HepG2 (cell line): ENCODE measurements around the gene RRP8.

Source experiments
- ARNT ChIP-seq: fragments of 450-650 bp; IDR thresholded peaks from 2 replicates; pipeline ENCODE4 v1.6.1; 2017
- BRCA1 ChIP-seq: sonication (generic); formaldehyde crosslinking; IDR thresholded peaks from 2 replicates; pipeline ENCODE4 v1.4.0; 2020; ENCODE audit warnings: missing genetic modification reagents
- MXI1 ChIP-seq: IDR thresholded peaks from 3 replicates; pipeline ENCODE4 v1.6.1; 2012; ENCODE audit warnings: low read depth, low read length, inconsistent platforms, borderline replicate concordance
- NFE2L1 ChIP-seq: sonication (generic); formaldehyde crosslinking; IDR thresholded peaks from 2 replicates; pipeline ENCODE4 v1.4.0; 2020; ENCODE audit warnings: missing genetic modification reagents, mild to moderate bottlenecking, borderline replicate concordance
- POLR2A ChIP-seq, 2 experiments: IDR thresholded peaks; 2 replicates each; pipeline ENCODE4 v1.6.1; 2011; ENCODE audit warnings: low read depth in 2 of 2, low read length in 2 of 2, mild to moderate bottlenecking in 1 of 2, moderate library complexity in 1 of 2; ENCODE audit not compliant: insufficient read depth in 1 of 2
- ZFP37 ChIP-seq: sonication (generic); formaldehyde crosslinking; IDR thresholded peaks from 2 replicates; pipeline ENCODE4 v1.4.0; 2020; ENCODE audit warnings: missing genetic modification reagents, borderline replicate concordance
- ZNF337 ChIP-seq: sonication (generic); formaldehyde crosslinking; IDR thresholded peaks from 2 replicates; pipeline ENCODE4 v1.5.1; 2020; ENCODE audit warnings: missing genetic modification reagents, low read depth, mild to moderate bottlenecking, borderline replicate concordance
- TF ChIP-seq, protein P1 (sequence below): sonication (generic); formaldehyde crosslinking; IDR thresholded peaks from 2 replicates; pipeline ENCODE4 v1.5.0; 2020; ENCODE audit warnings: mild to moderate bottlenecking, missing genetic modification reagents, moderate library complexity
- TF ChIP-seq, protein P2 (sequence below): sonication (generic); formaldehyde crosslinking; IDR thresholded peaks from 2 replicates; pipeline ENCODE4 v1.8.1; 2023; ENCODE audit warnings: mild to moderate bottlenecking, missing genetic modification reagents
- TF ChIP-seq, protein P3 (sequence below): sonication (generic); formaldehyde crosslinking; IDR thresholded peaks from 2 replicates; pipeline ENCODE4 v1.5.0; 2020; ENCODE audit warnings: mild to moderate bottlenecking, missing genetic modification reagents

DNA sequence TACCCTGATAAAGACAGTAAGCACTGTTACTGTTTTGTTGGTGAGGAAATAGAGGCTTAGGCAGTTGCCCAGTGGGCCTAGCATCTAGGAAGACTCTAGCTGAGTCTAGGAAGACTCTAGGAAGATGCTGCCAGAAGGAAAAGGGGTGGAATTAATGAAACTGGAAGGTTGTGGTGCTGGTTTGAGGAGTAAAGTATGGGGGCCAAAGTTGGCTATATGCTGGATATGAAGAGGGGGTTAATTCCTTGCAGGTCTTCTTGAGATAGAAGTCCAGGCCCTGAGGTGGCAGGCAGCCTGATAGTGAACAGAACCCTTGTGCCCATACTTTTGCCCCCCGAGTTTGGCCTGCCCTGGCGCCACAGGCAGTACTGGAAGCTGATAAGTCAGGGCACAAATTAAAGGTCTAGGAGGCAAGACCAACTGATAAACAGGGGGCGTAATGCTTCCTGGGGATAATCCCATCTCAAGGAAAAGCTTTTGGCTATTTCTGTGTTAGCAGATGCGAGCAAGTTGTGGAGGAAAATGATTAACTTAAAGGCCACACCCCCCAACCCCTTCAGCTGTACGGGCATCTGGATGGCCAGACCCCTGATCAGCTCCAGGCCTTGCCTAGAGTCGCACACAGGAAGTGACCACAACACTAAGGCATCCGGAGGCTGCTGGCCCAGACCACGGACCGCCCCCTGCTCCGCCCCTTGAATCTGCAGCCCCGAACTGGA is 3.2 kb upstream of the RRP8 start:
- TF ChIP-seq NFE2L1 (no peak), ZNF337 (no peak), ZFP37 (no peak), POLR2A (IDR thresholded peaks at IDR 0.05; ENCODE audit: insufficient read depth in 1 of 2, low read depth in 2 of 2, low read length in 2 of 2) (peak in 1 of 2 experiments; percentile 26; a peak in 1 of 4 replicates), MXI1 (peak; percentile 69; the same call in 1 of the 3 replicates), ARNT (no peak), BRCA1 (CRISPR knock-in tag) (no peak)
- TF ChIP-seq, protein P1, sequence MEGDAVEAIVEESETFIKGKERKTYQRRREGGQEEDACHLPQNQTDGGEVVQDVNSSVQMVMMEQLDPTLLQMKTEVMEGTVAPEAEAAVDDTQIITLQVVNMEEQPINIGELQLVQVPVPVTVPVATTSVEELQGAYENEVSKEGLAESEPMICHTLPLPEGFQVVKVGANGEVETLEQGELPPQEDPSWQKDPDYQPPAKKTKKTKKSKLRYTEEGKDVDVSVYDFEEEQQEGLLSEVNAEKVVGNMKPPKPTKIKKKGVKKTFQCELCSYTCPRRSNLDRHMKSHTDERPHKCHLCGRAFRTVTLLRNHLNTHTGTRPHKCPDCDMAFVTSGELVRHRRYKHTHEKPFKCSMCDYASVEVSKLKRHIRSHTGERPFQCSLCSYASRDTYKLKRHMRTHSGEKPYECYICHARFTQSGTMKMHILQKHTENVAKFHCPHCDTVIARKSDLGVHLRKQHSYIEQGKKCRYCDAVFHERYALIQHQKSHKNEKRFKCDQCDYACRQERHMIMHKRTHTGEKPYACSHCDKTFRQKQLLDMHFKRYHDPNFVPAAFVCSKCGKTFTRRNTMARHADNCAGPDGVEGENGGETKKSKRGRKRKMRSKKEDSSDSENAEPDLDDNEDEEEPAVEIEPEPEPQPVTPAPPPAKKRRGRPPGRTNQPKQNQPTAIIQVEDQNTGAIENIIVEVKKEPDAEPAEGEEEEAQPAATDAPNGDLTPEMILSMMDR: peak; percentile 34
- TF ChIP-seq, protein P2, sequence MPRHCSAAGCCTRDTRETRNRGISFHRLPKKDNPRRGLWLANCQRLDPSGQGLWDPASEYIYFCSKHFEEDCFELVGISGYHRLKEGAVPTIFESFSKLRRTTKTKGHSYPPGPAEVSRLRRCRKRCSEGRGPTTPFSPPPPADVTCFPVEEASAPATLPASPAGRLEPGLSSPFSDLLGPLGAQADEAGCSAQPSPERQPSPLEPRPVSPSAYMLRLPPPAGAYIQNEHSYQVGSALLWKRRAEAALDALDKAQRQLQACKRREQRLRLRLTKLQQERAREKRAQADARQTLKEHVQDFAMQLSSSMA (CRISPR knock-in tag): no peak
- TF ChIP-seq, protein P3, sequence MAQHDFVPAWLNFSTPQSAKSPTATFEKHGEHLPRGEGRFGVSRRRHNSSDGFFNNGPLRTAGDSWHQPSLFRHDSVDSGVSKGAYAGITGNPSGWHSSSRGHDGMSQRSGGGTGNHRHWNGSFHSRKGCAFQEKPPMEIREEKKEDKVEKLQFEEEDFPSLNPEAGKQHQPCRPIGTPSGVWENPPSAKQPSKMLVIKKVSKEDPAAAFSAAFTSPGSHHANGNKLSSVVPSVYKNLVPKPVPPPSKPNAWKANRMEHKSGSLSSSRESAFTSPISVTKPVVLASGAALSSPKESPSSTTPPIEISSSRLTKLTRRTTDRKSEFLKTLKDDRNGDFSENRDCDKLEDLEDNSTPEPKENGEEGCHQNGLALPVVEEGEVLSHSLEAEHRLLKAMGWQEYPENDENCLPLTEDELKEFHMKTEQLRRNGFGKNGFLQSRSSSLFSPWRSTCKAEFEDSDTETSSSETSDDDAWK: no peak
